ENCODE data around the gene LRRN4. TPM values are rescaled to one million over a fixed set of nuclear protein-coding genes. Genes with fewer than 3 reads are reported as not detected.
"Not testable (repeated sequence)": the region's sequence is repeated elsewhere in the genome, so short reads cannot be mapped to it uniquely, and the experiment has no call there.

Gene LRRN4
- polyA plus RNA-seq, 4 donors = 9.6 to 15.5 (median 11.6) TPM

- no peak for DNase-seq (ENCODE audit: low read depth in 4 of 4, low spot score in 3 of 4)
Observed at GRCh38 chr20:6061544-6061943, 7.7 kb upstream of the LRRN4 start.

- DNase-seq (ENCODE audit: low read depth in 4 of 4, low spot score in 3 of 4) = no peak
Observed at GRCh38 chr20:6060213-6060612, 6.4 kb upstream of the LRRN4 start.

GRCh38 chr20:6058684-6059295, 4.9 kb upstream of the LRRN4 start:
- no peak for DNase-seq (ENCODE audit: low read depth in 4 of 4, low spot score in 3 of 4)

GRCh38 chr20:6057691-6058090, 3.8 kb upstream of the LRRN4 start:
- DNase-seq (ENCODE audit: low read depth in 4 of 4, low spot score in 3 of 4) = no peak

GRCh38 chr20:6057139-6057538, 3.3 kb upstream of the LRRN4 start:
- DNase-seq (ENCODE audit: low read depth in 4 of 4, low spot score in 3 of 4) = no peak

- DNase-seq (ENCODE audit: low read depth in 4 of 4, low spot score in 3 of 4) = no peak
Observed at GRCh38 chr20:6055981-6056569, 2.2 kb upstream of the LRRN4 start.

- no peak for DNase-seq (ENCODE audit: low read depth in 4 of 4, low spot score in 3 of 4)
Observed at GRCh38 chr20:6055161-6055783, 1.4 kb upstream of the LRRN4 start.

GRCh38 chr20:6054689-6055051, 810 bp upstream of the LRRN4 start:
- DNase-seq (ENCODE audit: low read depth in 4 of 4, low spot score in 3 of 4) = not testable (repeated sequence)

GRCh38 chr20:6053064-6053775, 640 bp downstream of the LRRN4 start:
- DNase-seq (ENCODE audit: low read depth in 4 of 4, low spot score in 3 of 4) = no peak

- no peak for DNase-seq (ENCODE audit: low read depth in 4 of 4, low spot score in 3 of 4)
Observed at GRCh38 chr20:6051505-6051904, 2.4 kb downstream of the LRRN4 start.

GRCh38 chr20:6048391-6048790, 5.5 kb downstream of the LRRN4 start:
- DNase-seq (ENCODE audit: low read depth in 4 of 4, low spot score in 3 of 4) = no peak

GRCh38 chr20:6046432-6046831, 7.4 kb downstream of the LRRN4 start:
- no peak for DNase-seq (ENCODE audit: low read depth in 4 of 4, low spot score in 3 of 4)

GRCh38 chr20:6045566-6045965, 8.3 kb downstream of the LRRN4 start:
- no peak for DNase-seq (ENCODE audit: low read depth in 4 of 4, low spot score in 3 of 4)

GRCh38 chr20:6044115-6044514, 9.7 kb downstream of the LRRN4 start:
- no peak for DNase-seq (ENCODE audit: low read depth in 4 of 4, low spot score in 3 of 4)

GRCh38 chr20:6041808-6042265, 12.0 kb downstream of the LRRN4 start:
- DNase-seq (ENCODE audit: low read depth in 4 of 4, low spot score in 3 of 4) = no peak

GRCh38 chr20:6040958-6041807, 12.7 kb downstream of the LRRN4 start:
- DNase-seq (ENCODE audit: low read depth in 4 of 4, low spot score in 3 of 4) = no peak

GRCh38 chr20:6040540-6040939, 13.3 kb downstream of the LRRN4 start:
- no peak for DNase-seq (ENCODE audit: low read depth in 4 of 4, low spot score in 3 of 4)

GRCh38 chr20:6039766-6040165, 14.1 kb downstream of the LRRN4 start:
- no peak for DNase-seq (ENCODE audit: low read depth in 4 of 4, low spot score in 3 of 4)

GRCh38 chr20:6038256-6038655, 15.6 kb downstream of the LRRN4 start:
- no peak for DNase-seq (ENCODE audit: low read depth in 4 of 4, low spot score in 3 of 4)

- no peak for DNase-seq (ENCODE audit: low read depth in 4 of 4, low spot score in 3 of 4)
Observed at GRCh38 chr20:6037082-6037481, 16.8 kb downstream of the LRRN4 start.

GRCh38 chr20:6036213-6036612, 17.6 kb downstream of the LRRN4 start:
- DNase-seq (ENCODE audit: low read depth in 4 of 4, low spot score in 3 of 4) = no peak
